IPS-18a (cell line): ENCODE results near the gene MYH13.

ENCODE experiments used
- H3K27ac ChIP-seq: one replicate; pipeline ENCODE4 v1.5.1; 2013; ENCODE audit warnings: low read length
- H3K27me3 ChIP-seq: one replicate; pipeline ENCODE4 v1.6.1; 2013; ENCODE audit warnings: mild to moderate bottlenecking, low read length; ENCODE audit not compliant: control insufficient read depth, insufficient read depth
- H3K36me3 ChIP-seq: one replicate; pipeline ENCODE4 v1.6.1; 2013; ENCODE audit warnings: low read depth, low read length; ENCODE audit not compliant: control insufficient read depth
- H3K4me1 ChIP-seq: one replicate; pipeline ENCODE4 v1.6.1; 2013; ENCODE audit warnings: low read depth, low read length; ENCODE audit not compliant: control insufficient read depth
- H3K4me3 ChIP-seq: one replicate; pipeline ENCODE4 v1.5.1; 2013; ENCODE audit warnings: low read length
- H3K9ac ChIP-seq: one replicate; pipeline ENCODE4 v1.6.1; 2013; ENCODE audit warnings: mild to moderate bottlenecking, low read length, moderate library complexity
- H3K9me3 ChIP-seq: one replicate; pipeline ENCODE4 v1.6.1; 2013; ENCODE audit warnings: low read depth, low read length; ENCODE audit not compliant: control insufficient read depth

The MYH13 gene

GRCh38 chr17:10268005-10268404 lies 104.8 kb downstream of the MYH13 start:
- H3K4me1 ChIP-seq: no peaks in the 10 kb centered on the region
- H3K27me3 ChIP-seq: no peaks in the 10 kb centered on the region
- no peak overlapping the region for H3K27ac ChIP-seq
- H3K9ac ChIP-seq: no peak overlapping the region
- no peaks in the 10 kb centered on the region for H3K9me3 ChIP-seq
- no peaks in the 10 kb centered on the region for H3K36me3 ChIP-seq
- H3K4me3 ChIP-seq: no peak overlapping the region

GRCh38 chr17:10266296-10266876 lies 106.4 kb downstream of the MYH13 start:
- Histone ChIP-seq H3K9me3 (no peaks in the 10 kb centered on the region), H3K4me1 (no peaks in the 10 kb centered on the region)

GRCh38 chr17:10265100-10265810 lies 107.6 kb downstream of the MYH13 start:
- Histone ChIP-seq H3K4me3 (no peak overlapping the region), H3K27me3 (no peaks in the 10 kb centered on the region), H3K9me3 (no peaks in the 10 kb centered on the region), H3K9ac (no peak overlapping the region), H3K36me3 (no peaks in the 10 kb centered on the region), H3K27ac (no peak overlapping the region), H3K4me1 (no peaks in the 10 kb centered on the region)

More at GRCh38 chr17:10266296-10266876, 106.4 kb downstream of the MYH13 start:
- Histone ChIP-seq H3K27ac (no peak overlapping the region), H3K36me3 (no peaks in the 10 kb centered on the region), H3K9ac (no peak overlapping the region), H3K4me3 (no peak overlapping the region), H3K27me3 (no peaks in the 10 kb centered on the region)

GRCh38 chr17:10264051-10264450 lies 108.8 kb downstream of the MYH13 start:
- Histone ChIP-seq H3K27ac (no peak overlapping the region), H3K4me1 (no peaks in the 10 kb centered on the region), H3K9me3 (no peaks in the 10 kb centered on the region), H3K9ac (no peak overlapping the region), H3K36me3 (no peaks in the 10 kb centered on the region), H3K27me3 (no peaks in the 10 kb centered on the region), H3K4me3 (no peak overlapping the region)

- no peak overlapping the region for H3K4me3 ChIP-seq
- no peaks in the 10 kb centered on the region for H3K27me3 ChIP-seq
- no peaks in the 10 kb centered on the region for H3K4me1 ChIP-seq
- H3K27ac ChIP-seq: no peak overlapping the region
- H3K9ac ChIP-seq: no peak overlapping the region
- no peaks in the 10 kb centered on the region for H3K9me3 ChIP-seq
- H3K36me3 ChIP-seq: no peaks in the 10 kb centered on the region
Measured at GRCh38 chr17:10262451-10262850, 110.4 kb downstream of the MYH13 start.

GRCh38 chr17:10261098-10261497 lies 111.7 kb downstream of the MYH13 start:
- no peak overlapping the region for H3K27ac ChIP-seq
- no peak overlapping the region for H3K4me3 ChIP-seq
- H3K27me3 ChIP-seq: no peaks in the 10 kb centered on the region
- no peaks in the 10 kb centered on the region for H3K4me1 ChIP-seq
- no peaks in the 10 kb centered on the region for H3K36me3 ChIP-seq
- no peak overlapping the region for H3K9ac ChIP-seq
- no peaks in the 10 kb centered on the region for H3K9me3 ChIP-seq

- Histone ChIP-seq H3K27ac (no peak overlapping the region), H3K4me3 (no peak overlapping the region), H3K9ac (no peak overlapping the region), H3K36me3 (no peaks in the 10 kb centered on the region), H3K27me3 (no peaks in the 10 kb centered on the region), H3K4me1 (no peaks in the 10 kb centered on the region), H3K9me3 (no peaks in the 10 kb centered on the region)
Measured at GRCh38 chr17:10251212-10251948, 121.4 kb downstream of the MYH13 start.
